GM19452 (cell line): ENCODE measurements around the gene DAPK1.
A peak's percentile ranks its signal among the peaks of the same experiment; 100 is the strongest.
"Not testable (repeated sequence)": the region's sequence is repeated elsewhere in the genome, so short reads cannot be mapped to it uniquely, and the experiment has no call there.

Source experiments
- ATAC-seq: cut with Tn5 transposase; IDR thresholded peaks from one replicate; pipeline ENCODE4 v1.9.1; 2021; ENCODE audit not compliant: unreplicated experiment

Gene DAPK1

DNA sequence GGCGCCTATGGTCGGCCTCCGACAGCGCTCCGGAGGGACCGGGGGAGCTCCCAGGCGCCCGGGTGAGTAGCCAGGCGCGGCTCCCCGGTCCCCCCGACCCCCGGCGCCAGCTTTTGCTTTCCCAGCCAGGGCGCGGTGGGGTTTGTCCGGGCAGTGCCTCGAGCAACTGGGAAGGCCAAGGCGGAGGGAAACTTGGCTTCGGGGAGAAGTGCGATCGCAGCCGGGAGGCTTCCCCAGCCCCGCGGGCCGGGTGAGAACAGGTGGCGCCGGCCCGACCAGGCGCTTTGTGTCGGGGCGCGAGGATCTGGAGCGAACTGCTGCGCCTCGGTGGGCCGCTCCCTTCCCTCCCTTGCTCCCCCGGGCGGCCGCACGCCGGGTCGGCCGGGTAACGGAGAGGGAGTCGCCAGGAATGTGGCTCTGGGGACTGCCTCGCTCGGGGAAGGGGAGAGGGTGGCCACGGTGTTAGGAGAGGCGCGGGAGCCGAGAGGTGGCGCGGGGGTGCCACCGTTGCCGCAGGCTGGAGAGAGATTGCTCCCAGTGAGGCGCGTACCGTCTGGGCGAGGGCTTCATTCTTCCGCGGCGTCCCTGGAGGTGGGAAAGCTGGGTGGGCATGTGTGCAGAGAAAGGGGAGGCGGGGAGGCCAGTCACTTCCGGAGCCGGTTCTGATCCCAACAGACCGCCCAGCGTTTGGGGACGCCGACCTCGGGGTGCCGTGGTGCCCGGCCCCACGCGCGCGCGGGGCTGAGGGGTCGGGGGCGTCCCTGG is 561 bp downstream of the DAPK1 start:
- no peak for ATAC-seq

DNA sequence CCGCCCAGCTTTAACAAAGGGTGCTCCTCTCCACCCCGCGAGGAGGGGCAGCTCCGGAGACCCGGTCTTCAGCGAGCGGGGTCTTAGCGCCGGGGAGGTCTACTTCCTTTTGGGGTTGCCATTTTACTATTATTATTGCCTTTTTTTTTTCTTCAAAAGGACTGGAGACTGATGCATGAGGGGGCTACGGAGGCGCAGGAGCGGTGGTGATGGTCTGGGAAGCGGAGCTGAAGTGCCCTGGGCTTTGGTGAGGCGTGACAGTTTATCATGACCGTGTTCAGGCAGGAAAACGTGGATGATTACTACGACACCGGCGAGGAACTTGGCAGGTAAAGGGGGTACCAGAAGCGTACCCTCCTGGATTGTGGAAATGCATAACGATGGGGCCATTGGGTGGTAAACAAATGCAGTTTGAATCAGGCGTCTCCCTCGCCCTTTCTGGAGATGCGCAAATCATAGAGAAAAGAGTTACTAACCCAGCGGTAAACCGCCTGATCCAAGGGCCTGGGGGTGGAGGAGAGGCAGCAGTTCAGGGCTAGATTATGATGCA is 1.2 kb downstream of the DAPK1 start:
- no peak for ATAC-seq

DNA sequence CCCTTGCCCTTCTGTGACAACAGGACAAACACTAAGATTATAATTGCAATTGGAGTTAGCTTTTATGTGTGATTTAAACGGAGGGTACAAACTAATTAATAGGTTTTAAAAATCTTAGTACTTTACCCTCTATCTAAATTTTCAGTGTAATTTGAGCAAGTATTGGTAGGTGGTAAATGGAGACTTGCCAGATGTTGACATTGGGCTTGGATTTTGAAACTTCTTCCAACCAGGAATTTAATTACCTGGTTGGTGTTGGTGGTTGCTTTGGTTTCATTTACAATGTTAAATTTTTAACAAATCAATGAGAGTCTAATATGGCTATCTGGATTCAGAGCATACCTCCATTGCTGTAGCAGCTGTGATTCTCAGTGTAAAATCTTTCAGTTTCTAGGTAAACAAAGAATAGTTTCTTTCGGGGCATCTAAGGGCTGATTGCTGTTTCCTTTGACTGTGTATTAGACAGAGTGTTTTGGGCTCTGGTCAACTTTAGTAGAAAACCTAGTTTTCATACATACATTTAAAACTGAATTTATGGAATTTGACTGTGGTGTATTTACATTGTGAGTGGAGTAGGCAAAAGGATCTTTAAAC is 1.9 kb downstream of the DAPK1 start:
- peak; percentile 42 for ATAC-seq

DNA sequence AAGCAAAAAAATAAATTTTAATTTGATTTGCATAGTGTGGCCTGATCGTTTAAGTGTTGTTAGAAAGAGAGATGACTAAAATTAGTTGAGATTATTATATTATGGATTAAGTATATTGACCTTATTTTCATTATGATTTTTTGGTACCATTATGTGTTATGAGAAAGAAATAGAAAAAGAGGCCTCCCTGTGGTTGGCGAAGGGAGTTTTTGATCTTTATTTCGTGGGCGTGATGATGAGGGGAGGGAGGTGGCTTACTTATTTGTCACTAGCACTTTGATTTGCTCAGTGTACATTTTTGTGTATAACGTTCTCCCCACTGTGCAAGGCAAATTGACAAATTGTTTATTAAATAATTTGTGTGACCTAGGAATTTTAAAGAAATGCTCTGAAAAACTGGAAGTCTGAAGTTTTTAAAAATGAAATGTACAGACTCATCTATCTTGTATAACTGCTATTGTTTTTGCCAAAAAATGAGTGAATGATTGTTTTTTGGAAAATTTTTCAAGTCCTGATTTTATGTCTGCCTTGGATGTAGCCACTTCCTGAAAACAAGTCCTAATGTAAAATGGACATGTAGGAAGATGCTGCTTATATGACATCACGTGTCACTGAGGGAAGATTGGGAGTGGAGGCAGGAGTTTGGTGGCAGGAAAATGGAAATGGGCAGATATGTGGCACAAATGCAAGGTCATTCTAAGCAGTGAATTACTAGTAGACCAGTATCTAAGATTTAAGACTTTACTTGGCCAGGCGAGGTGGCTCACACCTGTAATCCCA is 3.0 kb downstream of the DAPK1 start:
- ATAC-seq = no peak

DNA sequence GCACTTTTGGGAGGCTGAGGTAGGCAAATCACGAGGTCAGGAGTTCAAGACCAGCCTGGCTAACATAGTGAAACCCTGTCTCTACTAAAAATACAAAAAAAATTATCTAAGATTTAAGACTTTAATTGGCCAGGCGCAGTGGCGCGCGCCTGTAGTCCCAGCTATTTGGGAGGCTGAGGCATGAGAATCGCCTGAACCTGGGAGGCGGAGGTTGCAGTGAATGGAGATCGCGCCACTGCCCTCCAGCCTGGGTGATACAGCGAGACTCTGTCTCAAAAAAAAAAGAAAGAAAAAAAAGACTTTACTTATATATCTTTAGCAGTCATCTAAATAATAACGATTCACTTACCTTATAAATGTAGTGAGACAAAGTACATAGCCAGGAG is 3.6 kb downstream of the DAPK1 start:
- not testable (repeated sequence) for ATAC-seq

DNA sequence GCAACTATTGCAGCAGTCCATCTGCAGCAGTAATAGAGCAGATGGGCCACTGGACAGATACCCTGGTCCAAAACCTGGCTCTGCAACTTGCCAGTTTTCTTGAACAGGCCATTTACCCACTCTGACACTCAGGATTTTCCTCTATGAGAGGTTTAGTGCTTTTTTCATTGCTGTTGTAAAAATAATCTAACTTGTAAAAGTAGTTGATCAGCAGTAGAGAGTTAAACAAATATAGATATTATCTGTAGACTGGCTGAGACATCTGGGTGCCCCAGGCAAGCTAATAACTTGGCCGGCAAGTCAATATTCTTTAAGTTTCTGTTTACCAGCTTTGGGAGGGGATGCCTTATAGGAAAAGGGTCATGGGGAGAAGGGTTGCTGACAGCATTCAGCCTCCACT is 4.1 kb downstream of the DAPK1 start:
- ATAC-seq = no peak

DNA sequence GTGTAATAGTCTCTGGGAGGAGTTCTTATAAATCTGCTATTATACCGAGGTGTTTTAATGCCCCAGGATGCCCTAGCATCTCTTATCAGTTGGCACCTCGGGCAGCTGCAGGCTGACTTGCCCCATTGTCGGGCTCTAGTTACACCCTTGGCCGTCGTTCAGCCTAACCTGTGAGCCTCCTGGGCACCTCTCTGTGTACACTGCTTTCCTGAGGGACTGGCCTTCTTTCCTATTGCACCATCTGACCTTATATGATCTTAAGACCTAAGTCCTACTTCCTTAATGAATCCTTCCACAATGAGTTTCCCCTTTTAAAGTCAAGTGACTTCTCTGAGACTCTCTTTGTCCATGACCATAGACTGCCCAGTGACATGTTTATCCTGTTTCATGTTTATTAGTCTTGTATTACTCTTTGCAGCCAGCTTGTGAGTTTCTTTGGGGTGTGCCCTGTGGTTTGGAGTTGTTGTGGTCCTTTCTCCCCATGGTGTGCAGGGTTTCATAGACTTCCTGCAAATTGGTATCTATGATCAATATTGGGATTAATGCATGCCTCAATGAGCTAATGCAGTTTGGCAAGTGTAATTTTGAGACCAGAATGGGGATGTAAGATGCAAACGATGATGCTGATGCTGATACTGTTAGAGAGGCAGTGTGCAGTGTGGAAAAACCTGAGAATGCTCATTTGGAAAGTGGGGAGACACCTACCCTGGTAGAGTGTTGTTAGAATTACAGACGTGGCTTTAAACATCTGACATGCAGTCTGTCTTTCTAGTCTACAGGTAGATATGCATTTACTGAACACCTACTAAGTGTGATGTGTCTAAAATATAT is 4.9 kb downstream of the DAPK1 start:
- no peak for ATAC-seq

DNA sequence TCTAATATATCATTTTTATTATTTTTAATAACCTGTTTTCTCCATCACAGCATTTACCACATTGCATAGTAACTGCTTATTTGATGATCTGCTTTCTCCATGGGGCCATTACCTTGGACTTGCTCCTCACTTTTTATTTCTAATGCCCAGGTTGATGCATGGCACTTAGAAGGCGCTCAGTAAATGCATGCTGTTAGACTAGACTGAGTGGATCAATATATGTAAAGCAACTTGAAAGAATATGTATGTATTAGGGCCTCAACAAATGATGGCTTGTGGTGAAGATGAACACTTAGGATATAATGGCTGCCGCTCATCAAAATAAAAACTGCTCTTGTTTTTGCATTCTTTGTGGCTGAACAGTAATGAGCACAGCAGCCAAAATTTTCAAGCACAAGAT is 5.8 kb downstream of the DAPK1 start:
- no peak for ATAC-seq

DNA sequence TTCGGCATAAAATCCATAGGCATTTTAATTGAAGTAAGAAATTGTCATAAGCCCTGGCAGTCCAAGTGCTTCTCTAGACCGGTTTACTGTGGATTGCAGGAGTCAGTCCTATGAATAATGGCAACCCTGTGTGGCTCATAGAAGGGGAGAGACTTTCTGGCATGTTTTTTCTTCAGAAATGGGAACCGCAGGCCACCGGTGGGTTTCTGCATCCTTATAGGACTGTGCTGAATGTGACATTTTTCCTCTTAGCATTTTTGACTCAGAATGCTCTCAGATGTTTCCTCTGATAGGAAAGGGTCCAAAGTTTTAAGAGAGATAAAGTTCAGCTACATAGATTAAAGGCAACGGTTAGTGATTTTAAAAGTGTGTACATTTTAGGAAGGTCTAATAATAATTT is 6.3 kb downstream of the DAPK1 start:
- ATAC-seq = no peak

DNA sequence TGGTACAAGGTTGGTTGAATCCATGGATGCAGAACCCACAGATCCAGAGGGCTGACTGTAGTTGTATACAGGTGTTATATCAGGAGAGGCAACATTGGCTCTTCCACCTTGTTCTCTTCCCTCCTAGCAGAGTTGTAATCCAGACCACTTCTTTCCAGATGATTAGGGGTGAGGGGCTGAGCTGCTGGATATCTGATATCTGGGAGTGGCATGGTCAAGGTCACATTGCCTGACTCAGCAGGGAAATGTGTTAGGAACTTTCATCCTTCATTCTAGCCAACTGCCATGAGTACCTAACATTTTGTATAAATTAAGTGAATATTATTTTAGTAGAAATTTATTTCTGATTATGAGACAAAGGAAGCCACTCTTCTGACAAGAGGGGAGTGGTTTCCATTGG is 7.3 kb downstream of the DAPK1 start:
- ATAC-seq = no peak

DNA sequence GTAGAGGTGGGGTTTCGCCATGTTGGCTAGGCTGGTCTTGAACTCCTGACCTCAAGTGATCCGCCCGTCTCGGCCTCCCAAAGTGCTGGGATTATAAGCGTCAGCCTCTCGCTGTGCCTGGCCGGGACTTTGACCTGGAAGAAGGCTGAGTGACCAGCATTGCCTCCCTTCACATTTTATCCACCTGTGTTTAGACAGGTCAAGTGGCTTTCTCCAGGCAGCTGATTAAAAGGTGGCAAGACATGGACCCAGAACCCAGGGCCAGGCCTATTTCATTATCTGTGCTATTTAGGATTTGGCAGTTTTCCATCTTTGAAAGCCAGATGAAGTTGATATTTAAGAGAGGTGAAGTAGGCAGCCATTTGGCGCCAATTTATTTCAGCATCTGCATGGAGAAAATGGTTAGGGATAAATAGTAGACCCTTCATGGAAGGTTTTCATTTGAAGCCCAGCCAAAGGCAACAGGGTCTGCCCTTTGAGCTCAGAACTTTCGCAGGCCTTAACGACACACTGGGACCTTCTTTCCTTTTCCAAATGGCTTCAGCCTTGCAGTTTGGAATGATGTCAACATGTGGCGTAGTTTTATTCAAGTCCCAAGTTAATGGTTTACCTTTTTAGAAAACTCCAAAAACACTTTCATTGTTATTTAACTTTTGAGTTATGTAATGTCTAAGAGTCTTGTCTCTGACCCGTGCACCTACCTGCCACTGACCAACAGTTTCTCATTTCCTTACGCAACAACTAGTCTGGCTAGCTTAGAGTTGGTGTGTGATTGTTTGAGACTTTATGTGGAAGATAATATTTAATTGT is 8.4 kb downstream of the DAPK1 start:
- ATAC-seq = no peak

DNA sequence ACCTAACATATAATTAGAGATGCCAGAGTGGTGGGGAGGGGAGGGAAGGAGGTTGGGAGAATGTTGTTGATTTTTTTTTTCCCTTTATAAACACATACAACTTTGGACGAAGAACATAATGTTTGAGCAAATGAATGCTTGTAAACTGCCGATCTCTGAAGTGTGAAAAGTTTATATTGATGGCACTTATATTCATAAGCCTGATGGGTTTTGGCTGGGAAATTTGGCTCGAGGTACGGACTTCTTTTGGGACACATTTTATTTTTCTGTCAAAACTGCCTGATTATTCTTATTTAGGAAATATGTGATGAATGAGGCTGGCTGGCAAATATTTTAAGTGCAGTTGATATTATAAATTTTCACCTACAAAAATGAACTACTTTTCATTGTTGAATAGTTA is 9.9 kb downstream of the DAPK1 start:
- no peak for ATAC-seq

DNA sequence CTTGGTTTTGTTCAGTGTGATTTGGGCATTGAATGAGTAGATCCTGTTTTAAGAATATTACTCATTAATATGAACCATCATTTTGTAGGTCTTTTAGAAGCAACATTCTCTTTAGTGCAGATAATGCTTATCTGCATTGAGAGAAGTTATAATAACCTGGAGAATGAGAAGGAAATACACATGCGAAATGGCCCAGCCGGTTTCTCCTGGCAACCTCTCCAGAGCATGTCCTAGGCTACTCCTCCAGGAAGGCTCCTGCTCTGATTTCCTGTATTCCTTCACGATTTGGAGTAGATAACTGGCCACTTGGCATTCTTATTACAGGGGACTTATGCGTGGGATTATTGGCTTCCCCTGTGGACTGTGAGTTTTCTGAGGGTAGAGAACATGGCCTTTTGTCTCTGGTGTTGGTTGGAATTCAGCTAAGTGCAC is 12.6 kb downstream of the DAPK1 start:
- no peak for ATAC-seq

DNA sequence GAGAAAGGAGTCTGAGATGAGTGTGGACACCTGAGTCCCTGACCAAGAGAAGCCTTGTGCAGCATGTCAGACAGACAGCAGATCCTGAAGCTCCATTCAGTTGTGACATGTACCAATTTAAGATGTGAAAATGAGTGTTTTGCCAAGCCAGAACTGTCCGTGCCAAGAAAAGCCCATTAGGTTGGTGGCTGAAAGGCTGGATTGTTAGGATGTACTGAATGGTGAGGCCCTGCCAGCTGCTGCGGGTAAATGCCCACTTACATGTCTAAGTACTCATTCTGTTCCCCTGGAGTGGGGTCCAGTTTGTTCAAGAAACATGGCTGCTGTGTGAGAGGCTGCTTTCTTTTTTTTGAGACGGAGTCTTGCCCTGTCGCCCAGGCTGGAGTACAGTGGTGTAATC is 14.6 kb downstream of the DAPK1 start:
- ATAC-seq = no peak

DNA sequence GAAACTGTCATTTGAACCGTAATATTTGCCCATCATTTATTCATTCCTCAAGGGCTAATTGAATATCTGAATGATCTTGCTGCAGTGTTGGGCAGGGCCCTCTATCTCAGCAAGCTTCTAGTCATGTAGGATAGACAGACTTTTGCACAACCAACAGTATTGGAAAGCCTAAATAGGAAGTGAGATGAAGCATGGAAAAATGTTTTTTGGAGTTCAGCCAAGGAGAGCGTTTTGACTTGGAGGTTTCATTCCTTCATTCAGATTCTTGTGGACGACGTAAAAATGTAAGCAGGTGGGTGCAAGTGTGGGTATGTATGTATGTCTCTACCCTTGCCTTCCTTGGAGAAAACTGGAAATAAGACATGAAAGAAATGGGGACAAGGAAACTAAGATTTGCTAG is 15.5 kb downstream of the DAPK1 start:
- no peak for ATAC-seq

DNA sequence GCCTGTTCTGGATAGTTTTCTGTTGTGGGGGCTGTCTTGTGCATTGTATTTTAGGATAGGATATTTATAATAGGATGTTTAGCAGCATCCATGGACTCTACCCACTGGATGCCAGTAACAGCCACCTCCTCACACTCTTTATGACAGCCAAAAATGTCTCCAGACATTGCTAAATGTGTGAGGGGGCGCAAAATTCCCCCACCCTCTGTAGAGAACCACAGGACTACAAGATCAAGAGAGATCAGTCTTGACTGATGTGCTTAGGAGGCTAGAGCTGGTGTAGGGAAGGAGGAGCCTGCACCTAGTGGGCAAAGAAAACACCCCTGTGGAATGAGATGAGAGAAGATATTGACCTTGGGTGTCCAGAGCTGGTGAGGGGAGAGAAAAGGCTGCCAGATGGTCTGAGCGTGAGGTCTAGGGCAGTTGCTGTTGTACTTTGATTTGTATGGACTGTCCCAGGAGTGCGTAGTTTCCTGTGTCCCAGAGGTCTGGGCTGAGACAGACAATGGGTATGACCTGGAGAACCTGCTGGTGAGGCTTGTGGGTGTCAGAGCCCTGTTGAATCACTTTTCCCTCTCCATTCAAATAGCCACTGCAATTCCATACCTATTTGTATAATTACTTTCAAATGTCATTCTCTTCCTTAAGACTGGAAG is 16.3 kb downstream of the DAPK1 start:
- ATAC-seq = no peak

DNA sequence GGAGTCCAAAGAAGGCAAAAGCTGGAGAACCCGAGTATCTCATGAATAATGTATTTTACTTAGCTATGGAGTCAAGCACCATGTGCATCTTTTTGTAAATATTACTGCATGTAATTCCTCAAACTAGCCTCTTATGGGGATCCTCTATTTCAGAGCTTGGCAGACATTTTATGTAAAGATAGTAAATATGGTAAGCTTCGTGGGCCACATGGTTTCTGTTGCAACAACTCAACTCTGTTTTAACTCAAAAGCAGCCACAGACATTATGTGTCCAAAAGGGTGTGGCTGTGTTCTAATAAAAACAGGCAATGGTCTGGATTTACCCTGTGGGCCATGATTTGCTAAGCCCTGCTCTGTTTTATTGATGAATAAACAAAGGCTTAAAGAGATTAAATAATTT is 17.3 kb downstream of the DAPK1 start:
- ATAC-seq = no peak

DNA sequence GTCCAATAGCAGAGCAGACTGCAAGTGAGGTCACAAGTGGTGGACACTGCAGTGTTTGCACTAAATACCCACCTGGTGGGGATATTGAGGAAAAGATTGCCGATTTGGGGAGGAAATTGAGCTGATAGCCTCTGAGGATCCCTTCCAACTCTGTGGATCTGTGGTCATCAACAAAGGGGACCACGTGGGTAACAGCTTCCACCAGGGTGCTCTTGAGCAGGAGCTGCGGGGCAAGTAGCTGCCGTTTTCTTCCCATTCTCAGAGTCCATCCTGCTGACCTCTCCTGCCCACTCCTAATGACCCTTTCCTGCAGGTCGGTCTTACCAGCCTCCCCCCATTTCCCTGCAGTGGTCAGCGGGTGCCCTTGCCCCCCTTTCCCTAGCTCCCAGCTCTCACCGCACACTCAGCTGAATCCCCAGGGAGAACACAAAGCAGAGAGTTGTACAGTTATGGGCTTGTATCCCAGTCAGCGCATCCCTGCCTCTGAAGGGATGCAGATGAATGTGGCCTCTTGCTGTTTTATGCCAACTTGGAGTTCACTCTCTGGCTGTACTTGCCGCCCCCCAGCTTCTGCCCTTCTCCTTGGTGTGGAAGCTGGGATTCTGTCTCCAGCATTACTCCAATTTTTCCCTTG is 18.0 kb downstream of the DAPK1 start:
- ATAC-seq = no peak

DNA sequence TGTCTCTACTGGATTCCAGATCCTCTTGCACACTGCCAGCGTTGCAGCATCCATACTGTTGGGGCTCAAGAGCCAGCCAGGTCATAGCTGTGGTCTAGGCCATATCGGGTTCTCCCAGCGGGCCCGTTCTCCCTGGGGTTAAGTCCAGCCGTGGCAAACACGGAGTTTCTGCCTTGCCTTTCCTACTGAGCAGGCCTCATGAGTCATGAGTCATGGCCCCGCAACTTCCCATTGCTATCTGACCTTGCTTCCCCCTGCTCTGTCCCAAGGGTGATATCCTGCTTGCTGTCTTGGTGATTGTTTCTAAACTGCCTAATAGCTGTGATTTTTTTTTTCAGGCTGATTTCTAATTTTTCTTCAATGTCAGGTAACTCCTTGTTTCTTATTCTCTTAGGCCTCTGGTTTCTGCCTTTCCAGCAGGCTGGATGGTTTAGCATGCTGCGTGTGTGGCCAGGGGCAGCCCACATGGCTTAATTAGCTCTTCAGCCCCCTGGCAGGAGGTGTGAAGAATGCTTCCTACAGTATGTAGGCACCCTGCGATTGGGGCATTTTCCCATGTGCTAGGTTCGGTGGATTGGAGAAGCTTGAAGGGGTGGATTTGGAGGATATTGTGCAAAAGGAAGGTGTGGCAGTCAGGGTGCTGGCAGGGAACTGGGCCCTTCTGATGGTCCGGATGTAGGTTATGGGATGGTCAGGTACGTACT is 18.7 kb downstream of the DAPK1 start:
- no peak for ATAC-seq
